ENCODE measurements around the gene STARD13. TPM values are rescaled to one million over a fixed set of nuclear protein-coding genes. Genes with fewer than 3 reads are reported as not detected.

The STARD13 gene
- total RNA-seq, 4 donors from 2014 or later: 52.0 to 114 (median 89.2) TPM

DNA sequence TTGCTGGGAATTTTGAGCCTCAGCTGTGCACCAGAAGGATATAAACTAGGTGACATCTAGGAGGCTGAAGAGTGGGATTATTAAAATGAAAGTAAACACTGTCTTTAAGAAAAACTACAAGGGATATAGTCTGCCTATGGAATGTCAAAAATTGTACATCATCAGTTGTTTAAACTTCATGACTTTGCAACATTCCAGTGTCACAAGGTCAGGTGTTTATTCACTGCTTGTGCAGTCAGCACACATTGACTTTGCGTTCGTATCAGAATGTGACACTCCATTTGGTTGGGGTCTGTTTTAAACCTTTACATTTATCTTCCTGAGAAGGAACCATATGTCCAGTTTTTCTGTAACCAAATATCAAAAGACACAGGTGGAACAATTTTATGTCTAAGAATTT lies 183.7 kb downstream of the STARD13 start:
- H3K9me3 ChIP-seq: no peaks in the 10 kb centered on the region
- intact Hi-C loops (cut with DNase I): no loop called here

DNA sequence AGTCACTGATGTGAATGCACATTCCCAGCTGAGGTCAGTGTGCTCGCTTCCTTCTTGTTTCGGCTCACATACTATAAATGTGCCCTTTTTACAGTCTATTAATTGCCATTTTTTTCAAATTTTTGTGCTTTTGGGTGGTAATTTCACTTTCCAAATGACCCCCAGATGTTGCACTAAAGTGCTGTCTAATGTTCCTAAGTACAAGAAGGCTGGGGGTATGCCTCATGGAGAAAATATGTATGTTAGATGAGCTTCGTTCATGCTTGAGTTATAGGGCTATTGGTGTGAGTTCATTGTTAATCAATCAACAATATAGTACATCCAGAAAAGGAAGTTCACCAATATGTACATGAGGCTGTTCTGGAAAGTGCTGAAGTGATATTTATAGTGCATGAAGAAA lies 184.7 kb downstream of the STARD13 start:
- TF ChIP-seq CTCF (IDR thresholded peaks at IDR 0.05): no peak
- no peak for TF ChIP-seq POLR2A (IDR thresholded peaks at IDR 0.05)
- 90 to 96% methylated on average over 3 of the region's 3 CpGs for WGBS, 2 donors
- H3K36me3 ChIP-seq: peaks cover 7 to 17% of the 10 kb centered on the region in 2 donors
- intact Hi-C loops (cut with DNase I): no loop called here
- H3K27ac ChIP-seq: no peak overlapping the region
- H3K27me3 ChIP-seq: no peaks in the 10 kb centered on the region
- no peak overlapping the region for H3K4me3 ChIP-seq (replicated peaks in 1 of 3)
- no peaks in the 10 kb centered on the region for H3K4me1 ChIP-seq
- DNase-seq: no peak
- H3K9me3 ChIP-seq: no peaks in the 10 kb centered on the region

More for the DNA sequence above, 183.7 kb downstream of the STARD13 start:
- no peaks in the 10 kb centered on the region for H3K4me1 ChIP-seq
- H3K36me3 ChIP-seq: peaks cover 17 to 26% of the 10 kb centered on the region in 2 donors
- DNase-seq: no peak
- H3K27ac ChIP-seq: no peak overlapping the region
- TF ChIP-seq POLR2A (IDR thresholded peaks at IDR 0.05) (no peak), CTCF (IDR thresholded peaks at IDR 0.05) (no peak)
- no peak overlapping the region for H3K4me3 ChIP-seq (replicated peaks in 1 of 3)
- no peaks in the 10 kb centered on the region for H3K27me3 ChIP-seq
- WGBS, 2 donors: 88 to 92% methylated on average over 2 of the region's 2 CpGs

DNA sequence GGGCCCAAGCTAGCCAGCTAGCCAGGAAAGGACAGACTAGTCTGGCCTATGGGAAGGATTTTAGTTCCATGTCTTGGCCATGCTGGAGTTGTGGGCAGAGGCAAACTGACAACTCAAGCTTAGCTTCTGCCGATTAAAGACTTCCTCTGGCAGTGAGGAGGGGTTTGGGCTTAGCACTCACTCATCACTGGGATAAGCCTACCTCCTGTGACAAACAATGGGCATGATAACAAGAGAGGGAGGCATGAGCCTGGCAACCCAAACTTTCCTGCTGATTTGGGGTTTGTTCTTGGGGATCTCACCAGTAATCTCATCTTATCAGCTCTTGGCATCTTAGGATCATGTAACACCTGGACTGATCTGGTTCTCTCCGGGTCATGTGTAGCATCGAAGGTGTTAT lies 185.7 kb downstream of the STARD13 start:
- WGBS, 2 donors: 35 to 39% methylated on average over 3 of the region's 3 CpGs
- no peak overlapping the region for H3K4me3 ChIP-seq (replicated peaks in 1 of 3)

DNA sequence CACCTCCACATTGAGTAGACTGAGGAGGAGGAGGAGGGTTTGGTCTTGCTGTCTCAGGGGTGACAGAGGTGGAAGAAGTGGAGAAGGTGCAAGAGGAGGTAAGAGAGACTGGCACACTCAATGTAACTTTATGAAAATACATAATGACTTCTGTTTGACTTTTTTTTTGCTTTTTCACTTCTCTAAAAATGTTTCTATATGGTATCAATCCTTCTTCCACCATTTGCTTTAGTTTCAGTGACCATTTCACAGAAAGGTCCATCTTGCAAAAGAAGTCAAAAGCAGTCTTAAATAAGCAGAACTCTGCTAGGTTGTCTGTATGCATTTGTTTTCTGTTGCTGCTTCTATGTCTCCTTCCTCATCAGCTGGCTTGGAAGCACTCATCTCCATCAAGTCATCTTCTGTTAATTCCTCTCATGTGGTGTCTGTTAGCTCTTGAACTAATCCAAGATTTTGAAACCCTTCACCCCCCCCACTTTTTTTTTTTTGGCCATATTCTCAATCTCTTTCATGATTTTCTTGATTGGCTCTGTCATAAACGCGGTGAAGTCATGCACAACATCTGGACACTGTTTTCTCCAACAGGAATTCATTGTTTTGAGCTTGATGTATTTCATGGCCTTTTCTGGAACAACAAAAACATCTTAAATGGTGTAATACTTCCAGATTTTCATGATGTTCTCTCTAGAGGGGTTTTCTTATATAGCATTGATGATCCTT lies 188.5 kb downstream of the STARD13 start:
- 94 to 95% methylated on average over 2 of the region's 2 CpGs for WGBS, 2 donors

More for the DNA sequence above, 185.7 kb downstream of the STARD13 start:
- Histone ChIP-seq H3K27me3 (no peaks in the 10 kb centered on the region), H3K9me3 (no peaks in the 10 kb centered on the region), H3K4me1 (no peaks in the 10 kb centered on the region), H3K27ac (no peak overlapping the region), H3K36me3 (peaks cover 0 to 6% of the 10 kb centered on the region in 2 donors)
- no peak for DNase-seq
- no peak for TF ChIP-seq POLR2A (IDR thresholded peaks at IDR 0.05)
- TF ChIP-seq CTCF (IDR thresholded peaks at IDR 0.05): no peak
- intact Hi-C loops (cut with DNase I): no loop called here

More for the DNA sequence above, 188.5 kb downstream of the STARD13 start:
- Histone ChIP-seq H3K27ac (no peak overlapping the region), H3K9me3 (no peaks in the 10 kb centered on the region), H3K4me3 (replicated peaks in 1 of 3) (no peak overlapping the region), H3K4me1 (no peaks in the 10 kb centered on the region), H3K27me3 (no peaks in the 10 kb centered on the region), H3K36me3 (no peaks in the 10 kb centered on the region)
- TF ChIP-seq POLR2A (IDR thresholded peaks at IDR 0.05) (no peak), CTCF (IDR thresholded peaks at IDR 0.05) (no peak)
- intact Hi-C loops (cut with DNase I): no loop called here
- DNase-seq: no peak
